ENCODE measurements around the gene HIVEP3. TPM values are rescaled to one million over a fixed set of nuclear protein-coding genes. Genes with fewer than 3 reads are reported as not detected.

The HIVEP3 gene
- total RNA-seq, 1 experiment from 2014 or later = 0.55 TPM

DNA sequence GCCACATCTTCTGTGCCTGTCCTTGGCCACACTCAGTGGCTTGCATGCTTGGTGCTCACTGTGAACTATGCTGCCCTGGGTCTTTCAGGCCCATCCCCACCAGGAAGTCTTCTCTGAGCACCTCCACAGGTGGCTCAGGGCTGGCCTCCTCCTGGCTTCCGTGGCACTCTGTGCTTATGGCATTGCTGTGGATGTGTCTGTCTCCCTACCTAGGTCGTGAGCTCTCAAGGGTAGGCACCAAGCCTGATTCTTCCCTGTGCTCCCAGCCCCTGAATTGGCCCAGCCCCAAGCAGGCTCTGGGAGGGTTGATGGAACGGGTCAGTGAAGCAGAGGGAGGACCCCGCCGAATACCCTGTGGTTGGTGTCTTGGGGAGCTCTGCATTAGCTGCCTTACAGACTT is 236.6 kb downstream of the HIVEP3 start (continued):
- TF ChIP-seq AFF4 (CRISPR knock-in tag; IDR thresholded peaks at IDR 0.05; ENCODE audit: borderline replicate concordance) = no peak
- TF ChIP-seq, protein P1, sequence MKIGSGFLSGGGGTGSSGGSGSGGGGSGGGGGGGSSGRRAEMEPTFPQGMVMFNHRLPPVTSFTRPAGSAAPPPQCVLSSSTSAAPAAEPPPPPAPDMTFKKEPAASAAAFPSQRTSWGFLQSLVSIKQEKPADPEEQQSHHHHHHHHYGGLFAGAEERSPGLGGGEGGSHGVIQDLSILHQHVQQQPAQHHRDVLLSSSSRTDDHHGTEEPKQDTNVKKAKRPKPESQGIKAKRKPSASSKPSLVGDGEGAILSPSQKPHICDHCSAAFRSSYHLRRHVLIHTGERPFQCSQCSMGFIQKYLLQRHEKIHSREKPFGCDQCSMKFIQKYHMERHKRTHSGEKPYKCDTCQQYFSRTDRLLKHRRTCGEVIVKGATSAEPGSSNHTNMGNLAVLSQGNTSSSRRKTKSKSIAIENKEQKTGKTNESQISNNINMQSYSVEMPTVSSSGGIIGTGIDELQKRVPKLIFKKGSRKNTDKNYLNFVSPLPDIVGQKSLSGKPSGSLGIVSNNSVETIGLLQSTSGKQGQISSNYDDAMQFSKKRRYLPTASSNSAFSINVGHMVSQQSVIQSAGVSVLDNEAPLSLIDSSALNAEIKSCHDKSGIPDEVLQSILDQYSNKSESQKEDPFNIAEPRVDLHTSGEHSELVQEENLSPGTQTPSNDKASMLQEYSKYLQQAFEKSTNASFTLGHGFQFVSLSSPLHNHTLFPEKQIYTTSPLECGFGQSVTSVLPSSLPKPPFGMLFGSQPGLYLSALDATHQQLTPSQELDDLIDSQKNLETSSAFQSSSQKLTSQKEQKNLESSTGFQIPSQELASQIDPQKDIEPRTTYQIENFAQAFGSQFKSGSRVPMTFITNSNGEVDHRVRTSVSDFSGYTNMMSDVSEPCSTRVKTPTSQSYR (CRISPR knock-in tag; IDR thresholded peaks at IDR 0.05) = no peak
- TF ChIP-seq, protein P2, sequence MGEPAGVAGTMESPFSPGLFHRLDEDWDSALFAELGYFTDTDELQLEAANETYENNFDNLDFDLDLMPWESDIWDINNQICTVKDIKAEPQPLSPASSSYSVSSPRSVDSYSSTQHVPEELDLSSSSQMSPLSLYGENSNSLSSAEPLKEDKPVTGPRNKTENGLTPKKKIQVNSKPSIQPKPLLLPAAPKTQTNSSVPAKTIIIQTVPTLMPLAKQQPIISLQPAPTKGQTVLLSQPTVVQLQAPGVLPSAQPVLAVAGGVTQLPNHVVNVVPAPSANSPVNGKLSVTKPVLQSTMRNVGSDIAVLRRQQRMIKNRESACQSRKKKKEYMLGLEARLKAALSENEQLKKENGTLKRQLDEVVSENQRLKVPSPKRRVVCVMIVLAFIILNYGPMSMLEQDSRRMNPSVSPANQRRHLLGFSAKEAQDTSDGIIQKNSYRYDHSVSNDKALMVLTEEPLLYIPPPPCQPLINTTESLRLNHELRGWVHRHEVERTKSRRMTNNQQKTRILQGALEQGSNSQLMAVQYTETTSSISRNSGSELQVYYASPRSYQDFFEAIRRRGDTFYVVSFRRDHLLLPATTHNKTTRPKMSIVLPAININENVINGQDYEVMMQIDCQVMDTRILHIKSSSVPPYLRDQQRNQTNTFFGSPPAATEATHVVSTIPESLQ (CRISPR knock-in tag; IDR thresholded peaks at IDR 0.05) = no peak

DNA sequence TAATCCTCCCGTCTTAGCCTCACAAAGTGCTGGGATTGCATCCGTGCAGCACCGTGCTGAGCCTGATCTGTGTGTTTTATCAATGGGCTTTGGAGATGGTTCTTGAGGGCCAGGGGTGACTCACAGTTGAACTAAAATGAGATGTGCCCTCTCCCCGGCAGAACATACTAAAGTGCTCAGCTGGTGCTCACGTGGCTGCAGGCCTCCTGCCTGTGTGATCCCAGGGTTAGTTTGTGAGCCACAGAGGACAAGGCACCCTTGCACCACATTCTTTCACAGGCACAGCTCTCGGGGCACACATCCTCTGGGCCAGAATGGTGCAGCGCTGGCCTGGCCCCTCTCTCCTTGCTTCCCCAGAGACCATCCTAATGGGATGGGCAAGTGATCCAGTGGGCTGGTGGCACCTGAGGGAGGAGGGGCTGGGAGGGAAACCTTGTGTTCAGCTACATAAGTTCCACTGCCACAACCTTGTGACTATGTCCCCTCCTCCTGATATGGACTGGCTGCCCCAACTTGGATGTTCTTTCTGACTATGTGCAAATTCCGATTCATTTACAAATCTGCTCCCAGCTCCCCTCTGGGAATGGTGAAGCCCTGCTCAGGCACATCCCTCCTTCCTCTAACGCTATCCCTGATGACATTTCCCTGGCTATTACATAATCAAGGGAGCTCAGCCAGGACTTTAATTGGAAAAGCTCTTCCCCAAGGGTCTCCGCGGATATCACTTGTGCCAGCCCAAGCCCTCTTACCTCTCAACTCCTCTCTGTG is 237.2 kb downstream of the HIVEP3 start:
- Mint-ChIP-seq H3K27ac (no peak overlapping the region), H3K27me3 (ENCODE audit: low read depth) (no peaks in the 10 kb centered on the region), H3K9me3 (peaks cover 4% of the 10 kb centered on the region; the same call in 1 of the 2 replicates), H3K4me1 (0 out of 2 replicates have a peak, but pooled peaks cover 4% of the 10 kb centered on the region), H3K36me3 (no peaks in the 10 kb centered on the region), H3K4me3 (no peak overlapping the region)
- ATAC-seq (no peak), DNase-seq (ENCODE audit: low spot score) (no peak)
- TF ChIP-seq ESRRA (CRISPR knock-in tag; IDR thresholded peaks at IDR 0.05; ENCODE audit: borderline replicate concordance) = no peak
- CTCF ChIA-PET = interaction anchor here (1.3 kb wide), 1 partner anchor 492 kb away, joined by 5 read pairs; no protein-coding TSS in a partner anchor
- POLR2A ChIA-PET = interaction anchor here (1.5 kb wide), 1 partner anchor 8 kb away, joined by 3 read pairs; no protein-coding TSS in a partner anchor

DNA sequence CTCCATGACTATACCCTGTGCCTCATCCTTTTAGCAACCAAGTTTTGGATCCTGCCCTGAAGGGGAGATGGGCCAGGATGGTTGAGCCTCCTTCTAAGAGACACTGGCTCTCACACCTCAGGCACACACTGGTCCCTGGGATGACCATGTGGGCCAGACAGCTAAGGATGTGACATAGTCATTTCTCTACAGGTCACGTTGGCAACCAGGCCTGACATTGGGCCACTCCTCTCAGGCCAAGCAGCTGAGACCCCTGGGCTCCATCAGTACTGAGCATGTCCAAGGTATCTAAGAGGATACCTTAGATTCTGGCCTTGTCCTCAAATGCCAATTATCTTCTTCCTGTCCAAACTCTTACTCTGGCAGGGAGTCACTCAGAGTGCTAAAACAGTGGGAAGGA is 238.7 kb downstream of the HIVEP3 start:
- Mint-ChIP-seq H3K27me3 (ENCODE audit: low read depth) (no peaks in the 10 kb centered on the region), H3K9me3 (peaks cover 4% of the 10 kb centered on the region; the same call in 1 of the 2 replicates), H3K4me1 (0 out of 2 replicates have a peak, but pooled peaks cover 4% of the 10 kb centered on the region), H3K36me3 (no peaks in the 10 kb centered on the region), H3K4me3 (no peak overlapping the region), H3K27ac (no peak overlapping the region)
- ATAC-seq (no peak), DNase-seq (ENCODE audit: low spot score) (no peak)
- ChIA-PET CTCF (interaction anchor here (0.7 to 1.5 kb wide), 2 partner anchors 11 to 21 kb away, joined by 3 read pairs; no protein-coding TSS in a partner anchor), POLR2A (no interaction called here)
- TF ChIP-seq RORB (CRISPR knock-in tag; IDR thresholded peaks at IDR 0.05) (no peak), TCF7 (CRISPR knock-in tag; IDR thresholded peaks at IDR 0.05; ENCODE audit: low read depth) (no peak)

- POLR2A ChIA-PET = no interaction called here
- H3K27me3 Mint-ChIP-seq (ENCODE audit: low read depth) = no peaks in the 10 kb centered on the region
- H3K36me3 Mint-ChIP-seq = no peaks in the 10 kb centered on the region
- peaks cover 4% of the 10 kb centered on the region; the same call in 1 of the 2 replicates for H3K9me3 Mint-ChIP-seq
- CTCF ChIA-PET = interaction anchor here (0.7 to 1.5 kb wide), 2 partner anchors 11 to 20 kb away, joined by 3 read pairs; no protein-coding TSS in a partner anchor
- H3K4me3 Mint-ChIP-seq = no peak overlapping the region
- 0 out of 2 replicates have a peak, but pooled peaks cover 4% of the 10 kb centered on the region for H3K4me1 Mint-ChIP-seq
- no peak overlapping the region for H3K27ac Mint-ChIP-seq
- no peak for ATAC-seq
- DNase-seq (ENCODE audit: low spot score) = no peak
- TF ChIP-seq ZNF263 (CRISPR knock-in tag; IDR thresholded peaks at IDR 0.05; ENCODE audit: low read depth) (no peak), NFE2L1 (CRISPR knock-in tag; IDR thresholded peaks at IDR 0.05) (no peak), SMAD3 (CRISPR knock-in tag; IDR thresholded peaks at IDR 0.05; ENCODE audit: borderline replicate concordance) (no peak), ZNF138 (CRISPR knock-in tag; conservative IDR thresholded peaks at IDR 0.05) (no peak), MYBL2 (CRISPR knock-in tag; IDR thresholded peaks at IDR 0.05) (no peak), CREM (CRISPR knock-in tag; IDR thresholded peaks at IDR 0.05) (no peak), FOXK1 (CRISPR knock-in tag; IDR thresholded peaks at IDR 0.05) (no peak), HMGA2 (CRISPR knock-in tag; IDR thresholded peaks at IDR 0.05) (no peak), FOXJ3 (CRISPR knock-in tag; IDR thresholded peaks at IDR 0.05; ENCODE audit: borderline replicate concordance) (no peak), E2F4 (CRISPR knock-in tag; IDR thresholded peaks at IDR 0.05; ENCODE audit: borderline replicate concordance, low read depth) (no peak)
- TF ChIP-seq, protein P3, sequence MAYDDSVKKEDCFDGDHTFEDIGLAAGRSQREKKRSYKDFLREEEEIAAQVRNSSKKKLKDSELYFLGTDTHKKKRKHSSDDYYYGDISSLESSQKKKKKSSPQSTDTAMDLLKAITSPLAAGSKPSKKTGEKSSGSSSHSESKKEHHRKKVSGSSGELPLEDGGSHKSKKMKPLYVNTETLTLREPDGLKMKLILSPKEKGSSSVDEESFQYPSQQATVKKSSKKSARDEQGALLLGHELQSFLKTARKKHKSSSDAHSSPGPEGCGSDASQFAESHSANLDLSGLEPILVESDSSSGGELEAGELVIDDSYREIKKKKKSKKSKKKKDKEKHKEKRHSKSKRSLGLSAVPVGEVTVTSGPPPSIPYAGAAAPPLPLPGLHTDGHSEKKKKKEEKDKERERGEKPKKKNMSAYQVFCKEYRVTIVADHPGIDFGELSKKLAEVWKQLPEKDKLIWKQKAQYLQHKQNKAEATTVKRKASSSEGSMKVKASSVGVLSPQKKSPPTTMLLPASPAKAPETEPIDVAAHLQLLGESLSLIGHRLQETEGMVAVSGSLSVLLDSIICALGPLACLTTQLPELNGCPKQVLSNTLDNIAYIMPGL (CRISPR knock-in tag; IDR thresholded peaks at IDR 0.05) = no peak
These were observed 239.2 kb downstream of the HIVEP3 start for GRCh38 chr1:41679531-41679930.

All from WTC11 (cell line).